ENCODE measurements around the gene PKN2. TPM values are rescaled to one million over a fixed set of nuclear protein-coding genes. Genes with fewer than 3 reads are reported as not detected.

The PKN2 gene
- total RNA-seq, 1 donor from 2014 or later = 65.1 TPM

- no peaks in the 10 kb centered on the region for H3K9me3 Mint-ChIP-seq
- H3K36me3 Mint-ChIP-seq = peaks cover 34% of the 10 kb centered on the region
- TF ChIP-seq, protein P1, sequence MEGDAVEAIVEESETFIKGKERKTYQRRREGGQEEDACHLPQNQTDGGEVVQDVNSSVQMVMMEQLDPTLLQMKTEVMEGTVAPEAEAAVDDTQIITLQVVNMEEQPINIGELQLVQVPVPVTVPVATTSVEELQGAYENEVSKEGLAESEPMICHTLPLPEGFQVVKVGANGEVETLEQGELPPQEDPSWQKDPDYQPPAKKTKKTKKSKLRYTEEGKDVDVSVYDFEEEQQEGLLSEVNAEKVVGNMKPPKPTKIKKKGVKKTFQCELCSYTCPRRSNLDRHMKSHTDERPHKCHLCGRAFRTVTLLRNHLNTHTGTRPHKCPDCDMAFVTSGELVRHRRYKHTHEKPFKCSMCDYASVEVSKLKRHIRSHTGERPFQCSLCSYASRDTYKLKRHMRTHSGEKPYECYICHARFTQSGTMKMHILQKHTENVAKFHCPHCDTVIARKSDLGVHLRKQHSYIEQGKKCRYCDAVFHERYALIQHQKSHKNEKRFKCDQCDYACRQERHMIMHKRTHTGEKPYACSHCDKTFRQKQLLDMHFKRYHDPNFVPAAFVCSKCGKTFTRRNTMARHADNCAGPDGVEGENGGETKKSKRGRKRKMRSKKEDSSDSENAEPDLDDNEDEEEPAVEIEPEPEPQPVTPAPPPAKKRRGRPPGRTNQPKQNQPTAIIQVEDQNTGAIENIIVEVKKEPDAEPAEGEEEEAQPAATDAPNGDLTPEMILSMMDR (IDR thresholded peaks at IDR 0.05; ENCODE audit: unreplicated experiment) = no peak
- no peaks in the 10 kb centered on the region for H3K4me1 Mint-ChIP-seq
- H3K4me3 Mint-ChIP-seq = no peak overlapping the region
- no peak for DNase-seq (ENCODE audit: low spot score in 2 of 2, unreplicated experiment in 2 of 2)
- no peaks in the 10 kb centered on the region for H3K27me3 Mint-ChIP-seq (ENCODE audit: low read depth)
- no peak overlapping the region for H3K27ac Mint-ChIP-seq
Measured at GRCh38 chr1:88787023-88787903, 103.2 kb downstream of the PKN2 start.

DNA sequence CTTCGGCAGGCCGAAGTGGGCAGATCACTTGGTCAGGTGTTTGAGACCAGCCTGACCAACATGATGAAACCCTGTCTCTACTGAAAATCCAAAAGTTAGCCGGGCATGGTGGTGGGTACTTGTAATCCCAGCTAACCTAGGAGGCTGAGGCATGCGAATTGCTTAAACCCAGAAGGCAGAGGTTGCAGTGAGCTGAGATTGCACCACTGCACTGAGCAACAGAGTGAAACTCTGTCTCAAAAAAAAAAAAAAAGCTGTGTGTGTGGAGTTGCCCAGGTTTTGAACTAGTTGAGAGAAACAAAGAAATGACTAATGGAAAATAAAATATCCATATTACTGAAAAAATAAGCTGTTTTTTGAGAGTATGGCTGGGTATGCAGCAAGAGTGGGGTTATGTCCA lies 107.1 kb downstream of the PKN2 start:
- no peak overlapping the region for H3K4me3 Mint-ChIP-seq
- H3K4me1 Mint-ChIP-seq = no peaks in the 10 kb centered on the region
- H3K9me3 Mint-ChIP-seq = no peaks in the 10 kb centered on the region
- peaks cover 35% of the 10 kb centered on the region for H3K36me3 Mint-ChIP-seq
- no peak for DNase-seq (ENCODE audit: low spot score in 2 of 2, unreplicated experiment in 2 of 2)
- H3K27me3 Mint-ChIP-seq (ENCODE audit: low read depth) = no peaks in the 10 kb centered on the region
- TF ChIP-seq, protein P1 (IDR thresholded peaks at IDR 0.05; ENCODE audit: unreplicated experiment) = no peak
- H3K27ac Mint-ChIP-seq = no peak overlapping the region

DNA sequence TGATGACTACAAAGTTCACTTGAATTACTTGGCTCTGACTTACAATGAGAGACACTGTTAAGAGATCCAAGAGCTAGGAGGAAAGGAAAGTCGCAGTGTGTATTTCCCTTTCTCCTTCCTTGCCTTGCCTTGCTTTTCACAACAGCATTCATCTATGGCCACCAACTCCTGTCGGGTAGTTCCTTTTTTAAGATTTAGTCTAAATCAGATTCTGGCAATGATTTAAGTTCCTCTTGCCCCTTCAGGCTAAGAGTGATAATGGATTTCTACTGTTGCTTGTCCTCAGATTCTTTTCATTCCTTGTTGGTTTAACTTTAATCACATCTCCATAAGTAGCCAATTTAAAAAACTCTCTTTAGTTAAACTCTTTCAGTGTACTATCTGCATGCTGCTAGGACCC lies 115.4 kb downstream of the PKN2 start:
- TF ChIP-seq, protein P1 (IDR thresholded peaks at IDR 0.05; ENCODE audit: unreplicated experiment) = no peak
- H3K9me3 Mint-ChIP-seq = peaks cover 24% of the 10 kb centered on the region
- DNase-seq (ENCODE audit: low spot score in 2 of 2, unreplicated experiment in 2 of 2) = no peak
- H3K27ac Mint-ChIP-seq = no peak overlapping the region
- peaks cover 55% of the 10 kb centered on the region for H3K36me3 Mint-ChIP-seq
- peaks cover 6% of the 10 kb centered on the region for H3K4me1 Mint-ChIP-seq
- no peaks in the 10 kb centered on the region for H3K27me3 Mint-ChIP-seq (ENCODE audit: low read depth)
- no peak overlapping the region for H3K4me3 Mint-ChIP-seq

DNA sequence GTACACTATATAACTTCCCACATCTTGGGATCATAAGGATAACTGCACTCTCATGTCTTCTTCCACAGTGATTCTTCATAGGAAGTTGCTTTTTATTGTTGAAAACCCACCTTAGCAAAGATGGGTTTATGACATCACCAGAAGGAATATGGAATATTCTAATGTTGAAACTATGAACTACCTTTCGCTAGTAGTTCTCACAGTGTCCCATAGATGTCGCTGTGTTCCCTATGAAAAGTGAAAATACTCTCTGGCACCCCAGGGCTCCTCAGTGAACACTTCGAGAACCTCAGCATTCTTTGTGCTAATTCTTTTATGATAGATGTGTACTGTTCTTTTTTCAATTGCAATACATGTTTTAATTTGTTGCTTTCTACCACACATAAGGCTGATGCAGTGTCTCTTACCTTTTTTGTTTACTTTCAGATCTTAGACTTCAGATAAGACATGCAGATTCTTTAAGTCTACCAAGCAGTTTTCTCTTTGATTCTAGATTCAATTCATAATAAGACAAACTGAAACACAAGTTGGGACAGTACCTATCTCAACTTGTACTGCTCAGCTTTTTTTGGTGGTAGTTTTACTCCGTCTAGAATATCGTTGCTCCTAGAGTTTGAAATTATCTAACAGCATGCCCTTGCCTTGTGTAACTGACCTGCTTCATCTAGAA lies 116.4 kb downstream of the PKN2 start:
- H3K27ac Mint-ChIP-seq = no peak overlapping the region
- peaks cover 24% of the 10 kb centered on the region for H3K9me3 Mint-ChIP-seq
- TF ChIP-seq, protein P1 (IDR thresholded peaks at IDR 0.05; ENCODE audit: unreplicated experiment) = no peak
- no peak overlapping the region for H3K4me3 Mint-ChIP-seq
- no peaks in the 10 kb centered on the region for H3K27me3 Mint-ChIP-seq (ENCODE audit: low read depth)
- H3K4me1 Mint-ChIP-seq = peaks cover 6% of the 10 kb centered on the region
- DNase-seq (ENCODE audit: low spot score in 2 of 2, unreplicated experiment in 2 of 2) = no peak
- H3K36me3 Mint-ChIP-seq = peaks cover 50% of the 10 kb centered on the region

DNA sequence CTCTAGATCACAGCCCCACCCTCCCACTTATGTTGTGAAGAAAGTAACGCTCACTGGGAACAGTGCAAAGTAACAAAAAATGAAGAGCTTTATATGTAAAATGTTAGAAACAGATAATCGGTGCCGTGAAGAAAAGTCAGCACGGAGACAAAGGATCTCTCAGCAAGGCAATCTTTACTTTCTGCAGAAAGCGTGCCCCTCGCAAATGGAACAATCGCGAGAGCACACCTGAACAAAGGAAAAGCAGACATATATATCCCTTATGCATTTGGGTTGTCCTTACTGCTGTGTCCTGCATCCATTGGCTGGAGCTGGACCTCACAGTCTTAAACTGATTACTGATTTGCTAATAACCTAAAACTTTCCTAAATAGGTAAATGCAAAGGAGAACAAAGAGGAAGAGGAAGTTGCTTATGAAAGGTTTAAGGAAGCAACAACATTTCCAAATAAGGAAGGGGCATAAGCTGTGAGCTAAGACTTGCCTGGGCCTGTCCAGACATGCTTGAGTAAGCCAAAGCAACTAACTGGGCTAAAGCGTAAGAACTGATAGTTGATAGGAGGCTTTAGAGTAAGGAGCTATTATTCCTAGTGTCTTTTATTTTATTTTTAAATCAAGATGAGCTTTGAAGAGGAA lies 117.6 kb downstream of the PKN2 start:
- Mint-ChIP-seq H3K27me3 (ENCODE audit: low read depth) (no peaks in the 10 kb centered on the region), H3K27ac (no peak overlapping the region), H3K4me3 (no peak overlapping the region), H3K36me3 (peaks cover 52% of the 10 kb centered on the region), H3K9me3 (peaks cover 24% of the 10 kb centered on the region), H3K4me1 (peaks cover 6% of the 10 kb centered on the region)
- TF ChIP-seq, protein P1 (IDR thresholded peaks at IDR 0.05; ENCODE audit: unreplicated experiment) = no peak
- DNase-seq (ENCODE audit: low spot score in 2 of 2, unreplicated experiment in 2 of 2) = no peak
